HepG2 (cell line): Measurements from ENCODE around the gene ORC2. TPM values are rescaled to one million over a fixed set of nuclear protein-coding genes. Genes with fewer than 3 reads are reported as not detected.

Experiments
- ATF6 ChIP-seq: sonication (generic); formaldehyde crosslinking; conservative IDR thresholded peaks from 2 replicates; pipeline ENCODE4 v1.4.0; 2020; ENCODE audit warnings: missing genetic modification reagents
- CEBPZ ChIP-seq: IDR thresholded peaks from 2 replicates; pipeline ENCODE4 v1.6.1; 2012; ENCODE audit warnings: low read length, improper control_type of control experiment
- EP300 ChIP-seq, 3 experiments: sonication (generic) in 1 of 3; formaldehyde crosslinking in 1 of 3; IDR thresholded peaks; 2 replicates each; pipeline versions ENCODE4 v1.5.1 to v1.6.1; 2011 to 2020; ENCODE audit warnings: low read depth in 2 of 3, low read length in 2 of 3, borderline replicate concordance in 1 of 3, improper control_type of control experiment in 1 of 3, mild to moderate bottlenecking in 1 of 3, missing genetic modification reagents in 1 of 3, moderate library complexity in 1 of 3
- FOXP1 ChIP-seq, 2 experiments: fragments of 450-650 bp in 1 of 2; IDR thresholded peaks; 2 replicates each; pipeline ENCODE4 v1.6.1; 2017 to 2018; ENCODE audit warnings: antibody characterized with exemption in 1 of 2
- HMG20A ChIP-seq: IDR thresholded peaks from 2 replicates; pipeline ENCODE4 v1.6.1; 2016; ENCODE audit warnings: borderline replicate concordance
- IKZF5 ChIP-seq: IDR thresholded peaks from 2 replicates; pipeline ENCODE4 v1.6.1; 2018; ENCODE audit warnings: missing genetic modification reagents, mild to moderate bottlenecking, missing compliant biosample characterization
- PRDM4 ChIP-seq: sonication (generic); formaldehyde crosslinking; IDR thresholded peaks from 2 replicates; pipeline ENCODE4 v1.9.0; 2021; ENCODE audit warnings: missing genetic modification reagents, borderline replicate concordance
- SAP130 ChIP-seq: IDR thresholded peaks from 2 replicates; pipeline ENCODE4 v1.6.1; 2016; ENCODE audit warnings: low read depth
- SKI ChIP-seq: fragments of 450-650 bp; IDR thresholded peaks from one replicate; pipeline ENCODE4 v1.6.1; 2018; ENCODE audit warnings: mild to moderate bottlenecking; ENCODE audit not compliant: partially characterized antibody
- SNAI1 ChIP-seq: sonication (generic); formaldehyde crosslinking; IDR thresholded peaks from 2 replicates; pipeline ENCODE4 v1.5.0; 2020; ENCODE audit warnings: mild to moderate bottlenecking, missing genetic modification reagents, borderline replicate concordance
- TRAFD1 ChIP-seq: sonication (generic); formaldehyde crosslinking; IDR thresholded peaks from 2 replicates; pipeline ENCODE4 v1.5.1; 2020; ENCODE audit warnings: missing genetic modification reagents, mild to moderate bottlenecking, borderline replicate concordance
- ZNF20 ChIP-seq: sonication (generic); formaldehyde crosslinking; IDR thresholded peaks from 2 replicates; pipeline ENCODE4 v1.4.0; 2020; ENCODE audit warnings: mild to moderate bottlenecking, moderate library complexity, missing genetic modification reagents
- ZNF337 ChIP-seq: sonication (generic); formaldehyde crosslinking; IDR thresholded peaks from 2 replicates; pipeline ENCODE4 v1.5.1; 2020; ENCODE audit warnings: missing genetic modification reagents, low read depth, mild to moderate bottlenecking, borderline replicate concordance
- ZNF432 ChIP-seq: sonication (generic); formaldehyde crosslinking; IDR thresholded peaks from 2 replicates; pipeline ENCODE4 v1.5.0; 2020; ENCODE audit warnings: missing genetic modification reagents, mild to moderate bottlenecking, borderline replicate concordance
- ZNF713 ChIP-seq: sonication (generic); formaldehyde crosslinking; IDR thresholded peaks from 2 replicates; pipeline ENCODE4 v1.4.0; 2020; ENCODE audit warnings: mild to moderate bottlenecking, missing genetic modification reagents
- polyA plus RNA-seq, 8 experiments: library from polyadenylated mRNA; depleted of rRNA in 3 of 8; stranded (reverse) in 7 of 8; unstranded in 1 of 8; fragments of >200 nt; fragmentation: Illumina TruSeq in 4 of 8; extraction: Trizol in 4 of 8; gene quantifications; 2 replicates each; pipeline versions ENCODE4 v1.2.1 to v1.2.3, GENCODE V29; 2011 to 2016; ENCODE audit warnings: low read depth in 4 of 8, missing spikeins in 1 of 8, mixed read lengths in 1 of 8; ENCODE audit not compliant: insufficient read depth in 1 of 8
- total RNA-seq, 5 experiments: library from RNA; depleted of rRNA; stranded (reverse); fragments of >200 nt; fragmentation: Illumina TruSeq; extraction: Trizol; gene quantifications; 2 replicates each; pipeline ENCODE4 v1.2.3, GENCODE V29; 2016; ENCODE audit warnings: low read depth in 1 of 5

Gene ORC2
- total and polyA plus RNA-seq, 2 of the 13 experiments (the other 11 are each of a cell fraction or from before 2014, with no cell fraction given), result 19.3 to 73.5 TPM

- TF ChIP-seq CEBPZ, result no peak
- 0 out of 2 replicates have a peak, but pooled peaks have one; percentile 71 for TF ChIP-seq ZNF20 (CRISPR knock-in tag)
- peak; percentile 91 for TF ChIP-seq IKZF5 (CRISPR knock-in tag)
- TF ChIP-seq SAP130 (CRISPR knock-in tag), result peak; percentile 100
- TF ChIP-seq HMG20A (CRISPR knock-in tag), result no peak
- no peak for TF ChIP-seq ZNF432
- no peak for TF ChIP-seq PRDM4 (CRISPR knock-in tag)
- no peak; the same call in 1 of the 2 replicates for TF ChIP-seq SNAI1 (CRISPR knock-in tag)
- no peak for TF ChIP-seq SKI
- TF ChIP-seq FOXP1 (IDR thresholded peaks at IDR 0.05), result no peak
- peak; percentile 4; the same call in 1 of the 2 replicates for TF ChIP-seq FOXP1 (CRISPR knock-in tag; IDR thresholded peaks at IDR 0.05)
- TF ChIP-seq ZNF337 (CRISPR knock-in tag), result no peak
- TF ChIP-seq TRAFD1 (CRISPR knock-in tag), result 0 out of 2 replicates have a peak, but pooled peaks have one; percentile 76
- TF ChIP-seq ATF6, result peak; percentile 34; the same call in 1 of the 2 replicates
- TF ChIP-seq EP300 (IDR thresholded peaks at IDR 0.05; ENCODE audit: low read depth in 2 of 2, low read length in 2 of 2), result peak; percentile 30 to 68; a peak in 2 of 4 replicates
- TF ChIP-seq EP300 (CRISPR knock-in tag; IDR thresholded peaks at IDR 0.05; ENCODE audit: borderline replicate concordance), result no peak; the same call in none of the 2 replicates
- no peak; the same call in 1 of the 2 replicates for TF ChIP-seq ZNF713 (CRISPR knock-in tag)
Measured at GRCh38 chr2:200888704-200889625, 74.5 kb downstream of the ORC2 start, which contains the start of the genes NIF3L1 and PPIL3 (continued).
